Activated CD4-positive, CD25-positive, alpha-beta regulatory T cell treated with anti-CD3 and anti-CD28 coated beads, Interleukin-2, amount 50 U/mL, for 72 hours (primary cell): ENCODE results near the gene PARD3B.

ENCODE experiments used
- DNase-seq: peaks from one replicate; pipeline ENCODE4 v3.0.0; 2021

Gene PARD3B

DNA sequence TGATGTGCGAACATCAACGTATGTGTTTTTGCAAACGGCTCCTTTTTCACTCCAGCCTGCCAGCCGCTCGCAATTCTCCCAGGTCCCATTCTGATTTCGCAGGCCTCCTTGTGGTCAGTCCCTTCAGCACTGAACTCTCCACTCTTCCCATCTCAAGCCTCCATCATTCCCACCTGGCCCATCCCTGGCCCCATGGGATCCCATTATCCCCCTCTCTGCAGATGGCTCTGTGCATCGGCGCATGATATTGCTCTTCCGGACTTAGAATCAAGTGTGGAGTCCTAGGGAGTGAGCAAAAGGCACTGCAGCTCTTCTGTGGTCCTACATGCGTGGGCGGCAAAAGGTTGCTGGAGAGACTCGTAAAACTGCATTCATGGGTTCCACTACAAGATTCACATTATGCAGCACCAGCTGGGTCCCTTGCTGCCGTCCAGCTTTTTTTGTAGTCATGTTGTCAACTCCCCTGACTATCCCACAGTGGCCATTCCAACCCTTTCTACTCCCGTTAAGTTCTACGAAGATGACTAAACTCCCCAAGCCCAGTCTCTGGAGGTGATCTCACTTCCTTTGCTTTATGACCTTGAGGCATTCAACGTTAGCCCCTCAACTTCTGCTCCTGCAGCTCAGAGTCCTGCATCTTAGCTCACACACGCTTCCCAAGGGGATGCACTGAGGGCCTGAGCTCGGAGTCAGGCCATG lies 1011.7 kb downstream of the PARD3B start:
- DNase-seq, result no peak

DNA sequence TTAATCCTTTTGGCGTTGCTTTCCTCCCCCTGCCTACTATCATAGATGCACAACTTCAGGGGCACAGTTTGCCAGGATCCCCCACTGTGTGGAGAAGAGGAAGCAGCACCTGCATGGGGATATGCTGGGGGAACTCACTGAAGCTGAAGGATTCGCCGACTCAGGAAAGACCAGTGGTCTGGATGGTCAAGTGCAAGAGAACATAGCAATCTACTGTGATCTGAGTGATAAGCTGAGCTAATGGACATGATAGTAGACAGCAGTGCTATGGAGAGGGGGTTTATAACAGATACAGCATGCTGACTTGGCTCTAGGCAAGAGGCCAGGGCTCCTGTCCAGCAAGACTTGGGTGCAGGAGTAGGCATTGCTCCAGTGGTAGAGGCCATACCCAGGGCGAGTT lies 1012.6 kb downstream of the PARD3B start:
- no peak for DNase-seq

DNA sequence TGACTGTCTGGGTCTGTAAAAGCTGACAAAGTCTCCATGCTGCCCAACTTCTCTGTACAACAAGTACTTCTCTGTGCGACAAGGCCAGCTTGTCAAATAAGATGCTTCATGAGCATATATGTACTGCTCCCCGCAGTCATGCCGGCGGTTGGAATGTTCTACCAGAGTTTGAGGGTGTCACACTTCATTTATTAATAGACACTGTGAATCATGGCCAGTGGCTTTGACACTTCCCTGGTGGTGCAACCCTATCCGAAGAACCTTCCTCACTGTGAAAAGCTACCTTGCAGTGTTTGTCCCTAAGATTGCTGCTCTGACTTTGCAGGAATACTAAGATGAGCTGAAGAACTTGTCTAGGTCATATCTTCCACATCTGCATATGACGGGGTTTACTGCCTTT lies 1016.2 kb downstream of the PARD3B start:
- no peak for DNase-seq

DNA sequence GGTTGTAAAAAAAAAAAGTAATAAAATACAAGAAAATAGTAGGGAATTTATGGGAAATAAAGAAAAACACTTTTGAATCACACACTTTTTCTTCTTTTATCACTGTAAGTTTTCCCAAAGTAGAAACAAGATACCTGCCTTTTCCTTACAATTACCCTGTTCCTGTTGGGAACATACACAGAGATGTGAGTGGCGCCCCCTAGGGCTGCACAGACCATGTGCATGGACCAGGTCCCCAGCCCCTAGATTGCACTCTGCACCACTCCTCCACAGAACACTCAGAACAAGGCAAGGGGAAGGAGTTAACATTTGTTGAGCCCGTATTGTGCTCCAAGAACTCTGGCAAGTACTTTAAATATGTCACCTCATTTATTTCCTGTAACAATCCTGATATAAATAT lies 1018.4 kb downstream of the PARD3B start:
- peak; percentile 35 for DNase-seq

DNA sequence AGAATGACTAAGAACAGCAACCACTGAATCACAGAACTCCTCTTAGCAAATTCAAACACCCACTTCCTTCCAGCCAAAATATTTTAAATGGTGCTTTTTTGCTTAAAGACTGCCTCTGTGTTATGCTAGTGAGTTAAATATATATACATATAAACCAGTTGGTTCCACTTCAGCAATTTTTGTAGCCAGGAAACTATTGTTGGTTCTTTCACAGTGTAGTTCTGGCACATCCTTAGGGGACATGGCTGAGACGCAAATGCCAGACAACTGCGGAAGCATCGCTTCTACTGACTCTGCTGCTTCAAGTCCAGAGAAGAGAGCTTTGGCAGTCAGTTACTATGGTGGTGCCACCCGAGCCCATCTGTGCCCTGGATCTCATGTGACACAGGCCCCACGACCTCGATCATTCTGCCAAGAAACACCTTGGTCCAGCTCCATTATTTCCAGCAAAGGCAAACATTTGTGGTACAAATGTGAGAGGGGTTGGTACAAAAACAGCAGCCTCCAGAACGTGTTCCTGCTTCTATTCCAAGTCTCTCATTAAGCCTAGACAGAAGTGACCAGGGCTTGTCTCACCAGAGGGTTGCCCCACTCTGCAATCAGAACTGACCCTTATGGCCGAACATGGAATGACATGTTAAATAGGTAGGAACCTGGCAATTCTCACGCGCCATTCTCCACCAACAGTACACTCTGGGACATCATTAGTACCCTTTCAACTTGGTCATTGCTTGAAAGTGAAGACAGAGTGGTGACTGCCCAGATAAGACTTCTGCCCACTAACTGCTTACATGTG lies 1019.3 kb downstream of the PARD3B start:
- DNase-seq, result no peak

DNA sequence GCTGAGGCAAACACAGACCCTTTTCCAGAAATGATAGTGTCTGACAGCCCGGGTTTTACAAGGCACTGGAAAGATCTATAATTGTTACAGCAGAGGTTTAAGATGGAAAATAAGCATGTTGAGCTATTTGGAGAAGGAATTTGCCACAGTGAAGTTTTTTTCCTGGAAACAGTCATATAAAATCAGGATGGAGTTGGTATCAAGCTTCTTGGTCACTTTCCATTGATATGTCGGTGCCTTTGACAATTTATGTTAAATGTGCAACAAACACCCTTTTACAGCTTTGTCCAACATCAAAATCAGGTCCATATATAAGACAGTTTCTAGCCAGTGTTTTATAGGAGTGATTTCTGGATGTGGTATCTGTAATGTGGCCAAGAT lies 1019.9 kb downstream of the PARD3B start:
- no peak for DNase-seq

DNA sequence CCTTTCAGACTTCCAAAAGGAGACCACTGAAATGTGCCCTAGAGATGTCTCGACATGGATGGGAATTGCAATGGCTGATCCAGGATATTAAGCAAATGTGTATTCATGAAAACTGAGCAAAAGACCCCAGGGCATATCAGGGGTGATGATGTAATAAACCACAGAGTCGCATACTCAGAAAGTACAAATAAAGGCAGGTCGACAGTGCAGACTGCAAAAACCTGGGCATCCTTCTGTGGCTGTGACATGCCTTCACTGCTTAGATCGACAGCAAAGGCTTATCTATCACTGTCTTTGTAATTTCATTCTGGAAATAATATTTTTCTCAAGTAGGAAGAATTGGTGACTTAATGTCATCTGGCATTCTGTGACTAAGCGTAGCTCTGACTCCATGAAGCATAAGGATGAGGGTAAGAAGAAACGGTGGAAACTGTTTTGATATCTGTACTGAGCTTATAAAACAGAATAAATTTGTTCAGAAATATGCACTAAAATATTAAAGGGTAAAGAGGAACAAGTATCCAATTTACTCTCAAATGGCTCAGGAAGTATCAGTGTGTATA lies 1021.4 kb downstream of the PARD3B start:
- DNase-seq, result no peak

DNA sequence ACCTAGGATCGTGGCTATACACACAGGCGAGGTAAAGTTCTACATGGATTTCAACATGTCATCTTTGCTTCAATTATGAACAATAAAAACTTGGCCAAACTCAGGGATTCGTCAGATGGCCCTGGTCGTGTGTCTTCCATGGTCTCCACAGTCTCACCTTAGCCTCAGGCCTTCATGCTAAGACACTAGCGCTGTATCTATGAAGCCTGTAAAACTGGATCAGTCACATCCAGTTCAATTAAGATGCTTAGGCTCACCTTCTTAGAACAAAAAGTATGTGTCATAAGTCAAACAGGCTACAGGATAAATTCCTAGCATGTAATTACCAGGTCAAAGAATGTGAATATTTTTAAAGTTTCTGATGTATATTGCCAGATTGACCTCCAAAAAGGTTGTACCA lies 1023.3 kb downstream of the PARD3B start:
- no peak for DNase-seq

DNA sequence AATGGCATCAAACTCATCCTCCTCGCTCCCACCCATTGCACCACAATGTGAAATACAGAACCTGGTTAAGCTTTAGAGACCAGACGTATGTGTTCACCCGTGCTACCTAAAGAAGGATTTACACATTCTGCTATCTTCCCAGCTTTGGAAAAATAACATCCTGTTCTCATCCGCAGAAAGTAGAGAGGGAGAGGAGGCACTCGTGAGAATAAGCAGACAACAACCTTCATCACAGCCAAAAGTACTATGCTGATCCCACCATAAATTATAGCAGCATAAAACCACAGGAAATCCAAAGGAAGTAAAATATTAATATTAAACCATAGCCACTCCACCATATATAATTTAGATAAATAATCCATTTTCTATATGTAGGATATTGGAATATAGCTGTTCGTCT lies 1025.4 kb downstream of the PARD3B start:
- DNase-seq, result no peak

DNA sequence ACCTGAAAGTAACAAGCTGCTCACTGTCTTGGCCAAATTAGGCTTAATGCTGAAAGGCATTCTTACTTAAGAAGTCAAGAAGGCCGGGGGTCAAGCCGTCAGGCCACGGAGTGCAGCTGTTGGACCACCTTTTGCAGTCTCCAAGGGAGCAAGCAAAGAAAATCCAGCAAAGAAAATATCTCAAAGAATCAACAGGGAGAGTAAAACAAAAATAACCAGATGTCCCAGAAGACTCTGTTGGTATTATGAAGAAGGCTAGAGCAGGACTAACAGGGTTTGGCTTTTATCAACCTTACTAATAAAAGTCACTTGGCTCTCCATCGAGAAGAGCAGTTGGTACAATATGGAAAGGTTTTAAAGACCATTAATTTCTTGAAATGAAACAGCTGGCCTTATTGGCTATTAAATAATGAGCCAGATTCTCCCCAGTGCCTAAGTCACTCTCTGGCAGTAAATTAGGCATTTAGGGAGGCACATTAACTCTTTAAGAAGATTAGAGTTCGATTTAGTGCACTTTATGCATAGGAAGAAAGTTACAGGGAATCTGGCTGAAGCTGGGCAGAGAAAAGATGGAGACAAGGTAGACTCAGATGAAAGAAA lies 1026.2 kb downstream of the PARD3B start:
- DNase-seq, result no peak

DNA sequence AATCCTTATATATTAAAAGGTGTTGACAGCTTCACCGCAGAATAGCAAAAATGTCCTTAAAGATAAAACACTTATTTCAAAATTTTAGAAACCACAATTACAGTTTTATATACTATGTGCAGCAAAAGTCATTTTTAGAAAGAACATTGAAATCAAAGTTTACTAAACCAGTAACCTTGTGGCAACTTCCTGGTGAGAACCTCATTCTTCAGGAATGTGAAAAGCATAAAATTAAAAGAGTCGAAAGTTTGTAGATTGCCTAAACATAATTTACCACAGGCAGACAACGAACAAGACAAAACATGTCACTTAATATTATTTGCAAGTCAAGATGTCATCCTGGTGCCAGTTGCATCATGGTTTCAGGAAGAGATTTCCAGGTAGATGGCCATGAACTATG lies 1028.7 kb downstream of the PARD3B start:
- no peak for DNase-seq

DNA sequence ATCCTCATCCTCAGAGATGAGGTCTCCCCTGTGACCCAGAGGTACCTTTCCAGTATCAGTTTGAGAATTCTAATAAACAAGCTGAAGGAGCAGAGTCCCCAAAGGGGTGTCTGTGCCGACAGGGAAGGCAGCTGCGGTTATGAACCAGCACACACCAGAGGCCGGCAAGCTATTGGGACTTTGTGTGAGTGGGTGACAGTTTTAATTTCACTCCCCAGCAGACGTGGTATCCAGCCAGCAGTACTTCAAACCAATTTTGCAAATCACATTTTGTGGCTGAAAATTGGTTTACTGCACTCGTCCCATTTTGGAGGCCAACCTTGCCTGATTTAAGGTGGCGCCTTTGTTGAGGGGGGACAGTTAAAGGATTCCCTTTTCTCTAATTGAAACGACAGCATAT lies 1034.1 kb downstream of the PARD3B start:
- DNase-seq, result no peak

DNA sequence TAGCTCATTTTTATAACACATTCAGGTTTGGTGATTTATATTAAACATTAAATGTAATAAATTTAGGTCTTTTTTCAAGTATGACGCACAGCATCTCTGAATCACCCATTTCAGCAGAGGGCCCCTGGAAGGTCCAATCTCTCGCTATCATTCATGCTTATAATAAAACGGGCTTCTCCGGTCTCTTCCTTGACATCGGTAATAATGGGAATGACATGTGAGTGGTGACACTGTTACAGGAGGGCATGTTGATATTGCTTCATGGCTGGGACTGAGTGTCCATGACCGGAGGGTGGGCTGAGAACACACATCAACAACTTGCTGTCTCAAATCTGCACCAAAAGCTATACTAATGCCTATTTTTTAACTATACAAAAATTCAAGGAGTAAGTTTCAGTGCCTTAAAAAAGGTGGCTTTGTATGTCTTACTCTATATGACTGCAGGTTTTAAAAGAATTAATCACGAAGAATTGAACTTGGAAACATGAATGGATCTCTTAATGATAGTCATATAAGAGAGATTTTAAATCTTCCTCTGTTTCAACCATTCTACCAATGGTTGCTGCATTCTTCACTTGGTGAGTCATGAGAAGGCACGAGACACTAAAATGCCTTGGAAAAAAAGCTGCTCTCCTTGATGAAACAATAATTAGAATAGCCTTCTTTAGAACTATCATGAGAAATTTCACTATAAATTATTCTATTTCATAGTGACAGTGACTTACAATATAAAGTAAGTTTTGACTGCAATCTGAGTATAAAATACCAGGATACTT lies 1035.1 kb downstream of the PARD3B start:
- no peak for DNase-seq

DNA sequence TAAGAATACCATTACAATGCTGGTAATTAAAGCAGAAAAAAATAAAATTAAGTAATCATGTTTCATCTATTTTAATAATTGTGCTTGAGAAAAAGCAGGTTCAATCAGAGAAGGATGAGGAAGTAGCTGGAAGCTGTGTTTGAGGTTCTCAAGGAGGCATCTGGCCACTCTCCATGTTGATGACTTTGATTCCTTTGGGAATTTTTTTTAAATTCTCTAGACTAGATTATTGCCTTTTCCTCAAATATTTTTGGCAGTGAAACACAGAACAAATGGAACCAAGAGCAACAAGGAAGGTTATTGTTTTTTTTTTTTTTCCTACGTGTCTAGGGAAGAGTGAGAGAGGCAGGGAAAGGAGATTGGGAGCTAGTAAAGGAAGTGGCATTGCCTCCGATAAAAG lies 1037.1 kb downstream of the PARD3B start:
- no peak for DNase-seq

DNA sequence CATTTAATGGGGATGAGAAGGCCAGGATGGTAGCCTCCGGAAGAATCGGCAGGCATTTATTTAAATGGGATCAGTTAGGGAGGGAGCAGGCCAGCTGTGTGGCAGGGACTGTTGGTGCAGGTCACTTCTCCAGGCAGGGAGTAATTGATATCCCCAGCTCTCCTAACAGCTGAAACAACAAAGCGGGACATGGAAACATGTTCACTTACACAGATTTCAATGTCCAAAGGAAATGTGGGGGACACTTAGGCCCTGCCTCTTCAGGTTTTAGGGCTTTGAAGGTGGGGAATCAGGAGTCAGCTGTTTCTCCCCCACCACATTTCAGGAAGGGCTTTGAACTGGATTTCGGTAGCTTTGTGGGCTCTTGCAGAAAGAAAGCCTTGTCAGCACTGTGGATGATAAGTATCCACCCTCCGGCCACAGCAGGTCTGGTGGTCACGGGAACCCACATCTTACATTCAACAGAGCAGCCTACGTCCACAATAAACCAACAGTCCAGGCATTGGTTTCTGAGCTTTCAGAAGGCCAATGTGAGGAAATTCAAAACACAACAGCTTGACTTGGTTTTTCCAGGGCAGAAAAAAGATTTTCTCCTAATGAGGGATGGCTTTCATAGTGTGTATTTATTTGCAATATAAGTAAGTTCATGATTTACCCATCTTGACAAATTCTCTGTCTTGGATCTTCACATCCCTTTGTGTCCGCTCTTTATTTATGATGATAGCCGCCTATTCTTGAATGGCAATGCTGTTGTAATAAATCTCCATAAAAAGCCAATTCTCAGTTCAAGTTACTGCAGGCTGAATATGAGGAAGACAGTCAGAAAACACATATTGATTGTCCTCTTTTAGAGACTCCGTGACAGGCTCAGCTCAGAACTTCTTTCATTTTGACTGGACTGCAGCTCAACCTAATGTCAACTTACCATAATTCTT lies 1040.4 kb downstream of the PARD3B start:
- DNase-seq, result no peak

DNA sequence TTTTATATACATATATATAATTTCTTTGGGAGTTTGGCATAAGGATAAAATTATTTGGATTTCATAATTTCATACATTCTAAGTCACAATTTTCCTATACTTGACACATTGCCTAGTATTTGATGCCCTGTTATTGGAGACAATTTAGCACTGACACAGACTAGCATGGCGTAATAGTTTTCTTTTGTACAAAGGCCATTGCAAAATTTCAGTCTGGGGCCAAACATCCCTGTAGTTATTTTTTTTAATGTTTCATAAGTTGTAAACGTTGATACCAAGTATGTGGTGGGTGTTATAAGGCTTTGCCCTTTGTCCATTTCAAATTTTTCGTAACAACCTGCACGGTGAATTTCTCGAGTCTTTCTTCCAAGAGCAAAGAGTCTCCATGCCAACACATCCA lies 1041.4 kb downstream of the PARD3B start:
- no peak for DNase-seq

DNA sequence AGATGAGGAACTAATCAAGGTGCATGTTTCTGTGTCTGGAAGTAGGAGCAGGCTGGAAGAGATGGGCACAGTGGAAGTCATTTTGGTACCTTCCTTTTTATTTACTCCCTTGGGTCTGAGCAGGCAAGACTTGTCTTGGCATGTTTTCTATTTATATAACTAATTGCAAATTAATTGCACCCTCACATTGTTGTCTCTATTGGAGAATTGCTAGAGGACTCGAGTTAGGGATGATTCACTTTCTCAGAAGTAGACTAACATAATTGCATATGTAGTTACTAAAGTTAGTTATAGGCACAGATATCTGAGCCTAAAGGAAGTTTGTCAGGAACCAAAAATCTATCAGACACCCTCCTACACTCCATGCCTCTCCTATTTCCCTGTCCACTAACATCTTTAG lies 1044.2 kb downstream of the PARD3B start:
- DNase-seq, result no peak

DNA sequence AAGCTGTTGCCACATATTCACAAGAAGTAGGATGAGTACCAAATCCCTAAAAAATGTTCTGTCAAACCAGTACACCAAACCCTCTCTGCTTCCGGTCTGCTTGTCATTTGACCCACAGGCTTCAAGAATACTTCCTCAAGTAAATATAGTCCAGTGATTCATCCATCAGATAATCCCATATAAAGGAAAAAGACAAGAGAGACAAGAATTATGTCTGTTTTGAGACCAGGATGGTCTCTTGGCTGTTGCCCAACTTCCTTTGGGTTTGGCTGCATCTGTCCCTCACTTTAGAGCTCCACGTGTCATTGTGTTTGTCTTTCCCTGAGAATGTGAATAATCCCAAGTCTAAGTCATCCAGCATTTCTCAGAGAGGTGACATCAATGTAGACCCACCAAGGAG lies 1045.5 kb downstream of the PARD3B start:
- no peak for DNase-seq

DNA sequence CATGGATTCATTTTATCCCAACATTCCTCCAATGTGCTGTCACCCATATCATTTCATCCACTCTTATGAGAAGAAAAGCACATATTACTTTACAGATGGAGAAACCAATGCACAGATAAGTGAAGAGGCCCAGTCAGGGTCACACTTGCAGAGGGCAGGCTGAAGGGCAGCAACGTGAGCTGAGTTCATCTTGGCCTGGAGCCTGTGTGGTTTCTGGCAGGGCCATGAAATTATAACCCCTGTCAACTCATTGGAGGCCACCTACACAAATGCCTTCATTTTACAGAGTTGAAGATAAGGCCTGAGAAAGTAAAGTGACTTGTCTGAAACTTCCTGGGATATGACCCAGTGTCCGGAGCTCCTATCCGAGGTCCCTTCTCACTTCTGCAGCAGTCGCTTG lies 1048.6 kb downstream of the PARD3B start:
- no peak for DNase-seq

DNA sequence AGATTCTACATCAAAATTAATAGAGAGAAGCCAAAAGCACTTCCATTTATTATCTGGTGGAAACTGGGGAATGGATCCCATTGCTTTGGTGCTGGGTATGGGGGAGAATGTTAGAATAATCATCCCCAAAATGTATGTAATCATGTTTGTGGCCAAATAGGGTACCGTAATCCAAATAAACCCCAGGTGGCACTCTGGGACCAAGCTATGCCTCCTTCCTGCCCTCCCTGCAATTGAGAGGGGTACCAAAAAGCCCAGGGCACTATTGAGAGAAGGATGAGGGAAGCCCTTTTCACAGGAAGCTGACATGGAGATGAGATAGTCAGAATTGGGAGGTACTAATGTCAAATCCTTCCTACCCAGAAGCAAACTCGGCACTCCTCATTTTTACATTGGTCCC lies 1051.3 kb downstream of the PARD3B start:
- no peak for DNase-seq

DNA sequence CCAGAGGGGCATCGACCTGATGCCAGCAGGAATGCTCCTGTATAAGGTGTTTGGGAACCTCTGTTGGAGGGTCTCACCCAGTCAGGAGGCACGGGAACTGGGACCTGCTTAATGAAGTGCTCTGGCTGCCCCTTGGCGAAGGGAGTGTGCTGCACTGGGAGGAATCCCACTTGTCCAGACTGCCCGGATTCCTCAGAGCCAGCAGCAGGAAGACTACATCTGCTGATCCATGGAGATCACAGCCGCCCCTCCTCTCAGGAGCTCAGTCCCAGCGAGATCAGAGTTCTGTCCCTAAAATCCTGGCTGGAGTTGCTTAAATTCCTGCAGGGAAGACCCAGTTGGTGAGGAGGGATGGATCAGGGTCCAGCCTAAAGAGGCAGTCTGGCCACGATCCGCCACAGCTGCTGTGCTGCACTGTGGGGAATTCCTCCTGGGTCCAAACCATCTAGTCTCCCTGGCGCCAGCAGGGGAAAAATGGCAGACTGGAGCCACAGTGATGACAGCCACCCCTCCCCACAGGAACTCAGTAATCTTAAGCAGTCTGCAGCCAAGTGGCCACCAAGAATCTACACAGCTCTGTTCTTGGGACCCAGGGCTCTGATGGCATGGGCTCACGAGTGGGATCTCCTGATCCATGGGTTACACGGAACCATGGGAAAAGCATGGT lies 1060.5 kb downstream of the PARD3B start:
- DNase-seq, result no peak

DNA sequence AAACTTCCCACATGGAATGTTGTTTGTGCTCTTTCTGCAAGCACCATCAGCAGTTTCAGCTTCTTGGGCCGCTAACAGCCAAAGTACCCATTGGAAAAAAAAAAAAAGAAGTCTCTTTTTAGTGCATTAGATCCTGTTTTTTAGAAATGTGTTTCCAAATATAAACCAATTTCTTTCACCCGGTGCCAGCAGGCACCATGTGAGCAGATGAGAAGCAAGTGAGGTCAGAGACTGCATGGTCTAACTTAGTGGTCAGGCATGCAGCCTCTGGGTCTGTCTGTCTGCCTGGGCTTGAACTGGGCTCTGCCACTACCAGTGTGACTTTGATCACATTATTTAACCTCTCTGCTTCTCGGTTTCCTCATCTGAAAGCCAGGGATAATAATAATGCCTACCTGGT lies 1061.9 kb downstream of the PARD3B start:
- DNase-seq, result no peak
